ENCODE results near the gene SECTM1. TPM values are rescaled to one million over a fixed set of nuclear protein-coding genes. Genes with fewer than 3 reads are reported as not detected.
"Not testable (repeated sequence)": the region's sequence is repeated elsewhere in the genome, so short reads cannot be mapped to it uniquely, and the experiment has no call there.

Gene SECTM1
- total RNA-seq, 1 donor from 2014 or later = not detected

- no peak overlapping the region for H3K4me3 Mint-ChIP-seq
- no peak for TF ChIP-seq CTCF (conservative IDR thresholded peaks at IDR 0.05)
- H3K9me3 Mint-ChIP-seq = no peaks in the 10 kb centered on the region
- peaks cover 5% of the 10 kb centered on the region for H3K4me1 Mint-ChIP-seq
- H3K36me3 Mint-ChIP-seq (ENCODE audit: low read depth) = no peaks in the 10 kb centered on the region
- DNase-seq (ENCODE audit: low read depth, low spot score) = no peak
- no peak overlapping the region for H3K27ac Mint-ChIP-seq (ENCODE audit: unreplicated experiment)
- peaks cover 8% of the 10 kb centered on the region for H3K27me3 Mint-ChIP-seq (ENCODE audit: low read depth)
Measured at GRCh38 chr17:82348866-82349265, 15.3 kb upstream of the SECTM1 start.

GRCh38 chr17:82348434-82348833, 14.9 kb upstream of the SECTM1 start:
- Mint-ChIP-seq H3K36me3 (ENCODE audit: low read depth) (no peaks in the 10 kb centered on the region), H3K9me3 (no peaks in the 10 kb centered on the region), H3K4me1 (peaks cover 5% of the 10 kb centered on the region), H3K27me3 (ENCODE audit: low read depth) (peaks cover 8% of the 10 kb centered on the region), H3K4me3 (no peak overlapping the region), H3K27ac (ENCODE audit: unreplicated experiment) (no peak overlapping the region)
- no peak for DNase-seq (ENCODE audit: low read depth, low spot score)
- TF ChIP-seq CTCF (conservative IDR thresholded peaks at IDR 0.05) = no peak

- DNase-seq (ENCODE audit: low read depth, low spot score); H3K4me1 Mint-ChIP-seq; H3K9me3 Mint-ChIP-seq; H3K36me3 Mint-ChIP-seq (ENCODE audit: low read depth); H3K27ac Mint-ChIP-seq (ENCODE audit: unreplicated experiment); H3K4me3 Mint-ChIP-seq: not testable (repeated sequence)
- H3K27me3 Mint-ChIP-seq (ENCODE audit: low read depth) = peaks cover 11% of the 10 kb centered on the region
Measured at GRCh38 chr17:82347994-82348393, 14.4 kb upstream of the SECTM1 start.

- Mint-ChIP-seq H3K9me3 (no peaks in the 10 kb centered on the region), H3K27ac (ENCODE audit: unreplicated experiment) (no peak overlapping the region), H3K27me3 (ENCODE audit: low read depth) (peaks cover 12% of the 10 kb centered on the region), H3K4me3 (no peak overlapping the region), H3K36me3 (ENCODE audit: low read depth) (no peaks in the 10 kb centered on the region), H3K4me1 (peaks cover 5% of the 10 kb centered on the region)
- DNase-seq (ENCODE audit: low read depth, low spot score) = no peak
- TF ChIP-seq CTCF (conservative IDR thresholded peaks at IDR 0.05) = no peak
Measured at GRCh38 chr17:82346342-82347300, 13.1 kb upstream of the SECTM1 start.

GRCh38 chr17:82345151-82345976, 11.8 kb upstream of the SECTM1 start:
- DNase-seq (ENCODE audit: low read depth, low spot score) = no peak
- peaks cover 3% of the 10 kb centered on the region for H3K36me3 Mint-ChIP-seq (ENCODE audit: low read depth)
- H3K9me3 Mint-ChIP-seq = no peaks in the 10 kb centered on the region
- no peak for TF ChIP-seq CTCF (conservative IDR thresholded peaks at IDR 0.05)
- H3K27me3 Mint-ChIP-seq (ENCODE audit: low read depth) = peaks cover 14% of the 10 kb centered on the region
- H3K27ac Mint-ChIP-seq (ENCODE audit: unreplicated experiment) = no peak overlapping the region
- peaks cover 5% of the 10 kb centered on the region for H3K4me1 Mint-ChIP-seq
- H3K4me3 Mint-ChIP-seq = no peak overlapping the region
